ENCODE measurements around the gene SRGAP1.
"Not testable (repeated sequence)": the region's sequence is repeated elsewhere in the genome, so short reads cannot be mapped to it uniquely, and the experiment has no call there.

SRGAP1 gene

GRCh38 chr12:64085996-64086395, 241.5 kb downstream of the SRGAP1 start:
- no peak for DNase-seq (ENCODE audit: low spot score)

- no peak for DNase-seq (ENCODE audit: low spot score)
These were observed 242.4 kb downstream of the SRGAP1 start for GRCh38 chr12:64086946-64087345.

GRCh38 chr12:64087761-64088160, 243.3 kb downstream of the SRGAP1 start:
- DNase-seq (ENCODE audit: low spot score): no peak

- no peak for DNase-seq (ENCODE audit: low spot score)
These were observed 244.2 kb downstream of the SRGAP1 start for GRCh38 chr12:64088431-64089349.

GRCh38 chr12:64090047-64090446, 245.5 kb downstream of the SRGAP1 start:
- no peak for DNase-seq (ENCODE audit: low spot score)

GRCh38 chr12:64091186-64091585, 246.7 kb downstream of the SRGAP1 start:
- no peak for DNase-seq (ENCODE audit: low spot score)

- no peak for DNase-seq (ENCODE audit: low spot score)
These were observed 248.2 kb downstream of the SRGAP1 start for GRCh38 chr12:64092507-64093196.

- no peak for DNase-seq (ENCODE audit: low spot score)
These were observed 249.2 kb downstream of the SRGAP1 start for GRCh38 chr12:64093689-64094088.

- DNase-seq (ENCODE audit: low spot score): no peak
These were observed 253.0 kb downstream of the SRGAP1 start for GRCh38 chr12:64097366-64098105.

- no peak for DNase-seq (ENCODE audit: low spot score)
These were observed 254.3 kb downstream of the SRGAP1 start for GRCh38 chr12:64098709-64099354.

- no peak for DNase-seq (ENCODE audit: low spot score)
These were observed 254.9 kb downstream of the SRGAP1 start for GRCh38 chr12:64099397-64099796.

- no peak for DNase-seq (ENCODE audit: low spot score)
These were observed 257.8 kb downstream of the SRGAP1 start for GRCh38 chr12:64102339-64102738.

- no peak for DNase-seq (ENCODE audit: low spot score)
These were observed 259.6 kb downstream of the SRGAP1 start for GRCh38 chr12:64103825-64104740.

- DNase-seq (ENCODE audit: low spot score): no peak
These were observed 260.5 kb downstream of the SRGAP1 start for GRCh38 chr12:64105026-64105425.

- no peak for DNase-seq (ENCODE audit: low spot score)
These were observed 263.3 kb downstream of the SRGAP1 start for GRCh38 chr12:64107776-64108175.

GRCh38 chr12:64109706-64110105, 265.2 kb downstream of the SRGAP1 start:
- no peak for DNase-seq (ENCODE audit: low spot score)

- DNase-seq (ENCODE audit: low spot score): no peak
These were observed 266.4 kb downstream of the SRGAP1 start for GRCh38 chr12:64110864-64111263.

GRCh38 chr12:64116969-64117368, 272.5 kb downstream of the SRGAP1 start:
- DNase-seq (ENCODE audit: low spot score): no peak

GRCh38 chr12:64120568-64120967, 276.1 kb downstream of the SRGAP1 start:
- DNase-seq (ENCODE audit: low spot score): no peak

GRCh38 chr12:64121086-64121485, 276.6 kb downstream of the SRGAP1 start:
- DNase-seq (ENCODE audit: low spot score): not testable (repeated sequence)

- DNase-seq (ENCODE audit: low spot score): no peak
These were observed 277.7 kb downstream of the SRGAP1 start for GRCh38 chr12:64122154-64122553.
